KOPT-K1 (cell line): ENCODE data around the gene UGT2B17.
"Not testable (repeated sequence)": the region's sequence is repeated elsewhere in the genome, so short reads cannot be mapped to it uniquely, and the experiment has no call there.

Experiments
- H3K27ac ChIP-seq: fragments of 200-600 bp; sonication (generic); 2 replicates; pipeline ENCODE4 v1.5.1; 2016; ENCODE audit warnings: antibody characterized with exemption, mild to moderate bottlenecking, low read depth, low read length; ENCODE audit not compliant: poor library complexity, severe bottlenecking
- H3K36me3 ChIP-seq: fragments of 200-600 bp; sonication (generic); 2 replicates; pipeline ENCODE4 v1.5.1; 2017; ENCODE audit warnings: antibody characterized with exemption, mild to moderate bottlenecking, low read length, moderate library complexity; ENCODE audit not compliant: insufficient read depth
- H3K9me3 ChIP-seq: fragments of 200-600 bp; sonication (generic); 2 replicates; pipeline ENCODE4 v1.5.1; 2017; ENCODE audit warnings: antibody characterized with exemption, low read length, mild to moderate bottlenecking; ENCODE audit not compliant: insufficient read depth, poor library complexity, severe bottlenecking

The UGT2B17 gene

GRCh38 chr4:68542742-68543141, 33.4 kb downstream of the UGT2B17 start:
- not testable (repeated sequence) for H3K27ac ChIP-seq, H3K36me3 ChIP-seq, H3K9me3 ChIP-seq

GRCh38 chr4:68536375-68536774, 39.7 kb downstream of the UGT2B17 start:
- no peaks in the 10 kb centered on the region for H3K9me3 ChIP-seq

GRCh38 chr4:68535974-68536373, 40.1 kb downstream of the UGT2B17 start:
- Histone ChIP-seq H3K9me3 (no peaks in the 10 kb centered on the region), H3K27ac (no peak overlapping the region), H3K36me3 (no peaks in the 10 kb centered on the region)

More at GRCh38 chr4:68536375-68536774, 39.7 kb downstream of the UGT2B17 start:
- H3K27ac ChIP-seq, result no peak overlapping the region
- no peaks in the 10 kb centered on the region for H3K36me3 ChIP-seq

- not testable (repeated sequence) for H3K27ac ChIP-seq, H3K9me3 ChIP-seq, H3K36me3 ChIP-seq
Observed at GRCh38 chr4:68522232-68522631, 53.9 kb downstream of the UGT2B17 start.

GRCh38 chr4:68520985-68521384, 55.1 kb downstream of the UGT2B17 start:
- H3K27ac ChIP-seq, result no peak overlapping the region
- H3K9me3 ChIP-seq, result no peaks in the 10 kb centered on the region
- no peaks in the 10 kb centered on the region for H3K36me3 ChIP-seq

GRCh38 chr4:68518889-68519288, 57.2 kb downstream of the UGT2B17 start:
- Histone ChIP-seq H3K36me3 (no peaks in the 10 kb centered on the region), H3K9me3 (no peaks in the 10 kb centered on the region), H3K27ac (no peak overlapping the region)

- H3K9me3 ChIP-seq, H3K27ac ChIP-seq, H3K36me3 ChIP-seq: not testable (repeated sequence)
Observed at GRCh38 chr4:68505452-68505851, 70.7 kb downstream of the UGT2B17 start.

- not testable (repeated sequence) for H3K9me3 ChIP-seq, H3K27ac ChIP-seq, H3K36me3 ChIP-seq
Observed at GRCh38 chr4:68504836-68505235, 71.3 kb downstream of the UGT2B17 start.

- not testable (repeated sequence) for H3K27ac ChIP-seq, H3K36me3 ChIP-seq, H3K9me3 ChIP-seq
Observed at GRCh38 chr4:68503462-68503861, 72.7 kb downstream of the UGT2B17 start.

- H3K36me3 ChIP-seq, result no peaks in the 10 kb centered on the region
- H3K9me3 ChIP-seq, result no peaks in the 10 kb centered on the region
- no peak overlapping the region for H3K27ac ChIP-seq
Observed at GRCh38 chr4:68499021-68499420, 77.1 kb downstream of the UGT2B17 start.

- Histone ChIP-seq H3K9me3 (no peaks in the 10 kb centered on the region), H3K27ac (no peak overlapping the region), H3K36me3 (no peaks in the 10 kb centered on the region)
Observed at GRCh38 chr4:68498413-68499007, 77.6 kb downstream of the UGT2B17 start.

- Histone ChIP-seq H3K9me3 (no peaks in the 10 kb centered on the region), H3K27ac (no peak overlapping the region), H3K36me3 (no peaks in the 10 kb centered on the region)
Observed at GRCh38 chr4:68494688-68495087, 81.4 kb downstream of the UGT2B17 start.

- Histone ChIP-seq H3K36me3 (no peaks in the 10 kb centered on the region), H3K27ac (no peak overlapping the region), H3K9me3 (no peaks in the 10 kb centered on the region)
Observed at GRCh38 chr4:68490826-68491457, 85.2 kb downstream of the UGT2B17 start.

- H3K27ac ChIP-seq, result no peak overlapping the region
- H3K9me3 ChIP-seq, result no peaks in the 10 kb centered on the region
- H3K36me3 ChIP-seq, result no peaks in the 10 kb centered on the region
Observed at GRCh38 chr4:68489338-68489737, 86.8 kb downstream of the UGT2B17 start.
